Trophoblast cell (in vitro differentiated cells and primary cell): ENCODE data around the gene ABAT.

ENCODE experiments used
- DNase-seq, 2 donors: peaks; one replicate each; pipeline ENCODE4 v3.0.0-alpha.2; 2016
- H2AFZ ChIP-seq: 2 replicates; pipeline ENCODE4 v1.6.1; 2013; ENCODE audit warnings: low read length, moderate library complexity, mild to moderate bottlenecking; ENCODE audit not compliant: insufficient read depth, poor library complexity
- H2AK5ac ChIP-seq: 2 replicates; pipeline ENCODE4 v1.6.1; 2013; ENCODE audit warnings: mild to moderate bottlenecking, low read length
- H2BK120ac ChIP-seq: 2 replicates; pipeline ENCODE4 v1.6.1; 2013; ENCODE audit warnings: low read length, mild to moderate bottlenecking, moderate library complexity; ENCODE audit not compliant: insufficient read depth, poor library complexity
- H2BK12ac ChIP-seq: 2 replicates; pipeline ENCODE4 v1.6.1; 2013; ENCODE audit warnings: mild to moderate bottlenecking, low read length, moderate library complexity
- H2BK5ac ChIP-seq: 2 replicates; pipeline ENCODE4 v1.6.1; 2013; ENCODE audit warnings: low read length, low read depth, moderate library complexity, mild to moderate bottlenecking; ENCODE audit not compliant: poor library complexity
- H3K14ac ChIP-seq: 2 replicates; pipeline ENCODE4 v1.6.1; 2013; ENCODE audit warnings: mild to moderate bottlenecking, low read length
- H3K18ac ChIP-seq: 2 replicates; pipeline ENCODE4 v1.6.1; 2013; ENCODE audit warnings: mild to moderate bottlenecking, low read length
- H3K23ac ChIP-seq: 2 replicates; pipeline ENCODE4 v1.6.1; 2013; ENCODE audit warnings: low read length
- H3K27ac ChIP-seq: 2 replicates; pipeline ENCODE4 v1.5.1; 2013; ENCODE audit warnings: low read depth, mild to moderate bottlenecking, inconsistent platforms, low read length, moderate library complexity
- H3K27me3 ChIP-seq: 2 replicates; pipeline ENCODE4 v1.6.1; 2013; ENCODE audit warnings: inconsistent platforms, mild to moderate bottlenecking, low read length, moderate library complexity; ENCODE audit not compliant: insufficient read depth
- H3K36me3 ChIP-seq, 2 experiments: 1 replicate in 1 of 2; 2 replicates in 1 of 2; pipeline ENCODE4 v1.6.1; 2013; ENCODE audit warnings: low read length in 2 of 2, mild to moderate bottlenecking in 2 of 2, moderate library complexity in 1 of 2; ENCODE audit not compliant: insufficient read depth in 2 of 2, control insufficient read depth in 1 of 2
- H3K4ac ChIP-seq: 2 replicates; pipeline ENCODE4 v1.6.1; 2013; ENCODE audit warnings: low read depth, mild to moderate bottlenecking, low read length, moderate library complexity
- H3K4me1 ChIP-seq, 2 experiments: 1 replicate in 1 of 2; 2 replicates in 1 of 2; pipeline ENCODE4 v1.6.1; 2013; ENCODE audit warnings: low read length in 2 of 2, mild to moderate bottlenecking in 2 of 2, moderate library complexity in 1 of 2; ENCODE audit not compliant: insufficient read depth in 2 of 2, control insufficient read depth in 1 of 2
- H3K4me2 ChIP-seq: 2 replicates; pipeline ENCODE4 v1.6.1; 2013; ENCODE audit warnings: inconsistent platforms, mild to moderate bottlenecking, low read length, moderate library complexity
- H3K4me3 ChIP-seq: 2 replicates; pipeline ENCODE4 v1.5.1; 2013; ENCODE audit warnings: mild to moderate bottlenecking, low read depth, low read length, inconsistent platforms
- H3K79me1 ChIP-seq: one replicate; pipeline ENCODE4 v1.6.1; 2013; ENCODE audit warnings: low read length
- H3K79me2 ChIP-seq: 2 replicates; pipeline ENCODE4 v1.6.1; 2013; ENCODE audit warnings: low read length, mild to moderate bottlenecking; ENCODE audit not compliant: control insufficient read depth, insufficient read depth, poor library complexity
- H3K9ac ChIP-seq: 2 replicates; pipeline ENCODE4 v1.6.1; 2013; ENCODE audit warnings: mild to moderate bottlenecking, low read length
- H3K9me3 ChIP-seq: 2 replicates; pipeline ENCODE4 v1.6.1; 2013; ENCODE audit warnings: low read depth, mild to moderate bottlenecking, control low read depth, inconsistent platforms, low read length; ENCODE audit not compliant: insufficient read depth
- H4K12ac ChIP-seq: 2 replicates; pipeline ENCODE4 v1.6.1; 2013; ENCODE audit warnings: low read depth, mild to moderate bottlenecking, low read length, moderate library complexity
- H4K8ac ChIP-seq: 2 replicates; pipeline ENCODE4 v1.6.1; 2013; ENCODE audit warnings: low read depth, mild to moderate bottlenecking, low read length, moderate library complexity
- H4K91ac ChIP-seq: one replicate; pipeline ENCODE4 v1.6.1; 2013; ENCODE audit warnings: low read depth, mild to moderate bottlenecking, low read length, moderate library complexity
- WGBS: extraction: QIAGEN DNeasy Blood & Tissue Kit; methylation state at CpG from one replicate; pipeline ENCODE4 v1.1.7; 2013; ENCODE audit warnings: missing lambda C conversion rate; ENCODE audit not compliant: insufficient read length, insufficient coverage; ENCODE audit errors: extremely low coverage; 5-methylcytosine and 5-hydroxymethylcytosine counted together

ABAT gene

DNA sequence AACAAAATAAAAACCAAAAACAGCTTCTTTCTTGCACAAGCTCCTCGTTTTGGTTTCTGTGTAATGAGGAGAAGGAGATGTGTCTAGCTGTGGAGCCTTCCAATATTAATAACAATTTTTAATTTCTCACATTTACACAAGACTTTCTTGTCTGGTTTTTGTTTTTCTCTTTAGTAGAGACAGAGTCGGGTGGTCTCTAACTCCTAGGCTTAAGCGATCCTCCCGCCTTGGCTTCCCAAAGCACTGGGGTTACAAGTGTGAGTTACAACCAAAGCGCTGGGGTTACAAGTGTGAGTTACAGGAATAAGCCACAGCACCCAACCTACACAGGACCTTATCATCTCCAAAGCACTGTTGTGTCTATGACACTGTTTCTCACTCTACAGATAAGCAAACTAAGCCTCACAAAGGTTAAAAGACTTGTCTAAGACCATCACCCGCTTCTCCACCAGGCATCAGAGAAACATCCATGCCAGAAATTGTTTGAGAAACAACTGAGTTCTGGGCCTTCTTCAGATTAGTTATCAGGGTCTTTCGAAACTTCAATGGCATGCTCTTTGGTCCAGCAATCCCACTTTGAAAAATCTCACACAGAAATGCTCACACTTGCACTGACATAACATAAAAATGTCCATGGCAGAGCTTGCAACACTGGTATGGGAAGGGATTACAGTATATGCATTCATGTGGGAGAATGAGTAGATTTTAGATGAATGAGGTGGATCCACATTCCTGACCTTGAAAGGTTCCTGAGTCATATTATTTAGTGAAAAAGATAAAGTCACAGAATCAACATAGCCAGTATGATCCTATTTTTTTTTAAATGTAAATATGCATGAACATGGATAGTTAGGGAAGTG, 3.9 kb downstream of the ABAT start:
- H2AK5ac ChIP-seq, result no peak overlapping the region
- no peak overlapping the region for H4K8ac ChIP-seq
- H3K4me3 ChIP-seq, result no peak overlapping the region
- peaks cover 3% of the 10 kb centered on the region for H3K9me3 ChIP-seq
- WGBS, result no CpG with 5 or more reads among the region's 7 CpGs
- no peaks in the 10 kb centered on the region for H3K79me2 ChIP-seq
- H3K4me2 ChIP-seq, result no peak overlapping the region
- H3K4ac ChIP-seq, result no peak overlapping the region
- no peaks in the 10 kb centered on the region for H3K27me3 ChIP-seq
- no peaks in the 10 kb centered on the region for H3K36me3 ChIP-seq
- H3K79me1 ChIP-seq, result no peaks in the 10 kb centered on the region
- H3K4me1 ChIP-seq, result peaks cover 2% of the 10 kb centered on the region in 2 experiments
- H3K23ac ChIP-seq, result no peak overlapping the region
- no peak overlapping the region for H3K14ac ChIP-seq
- no peak overlapping the region for H4K12ac ChIP-seq
- no peak overlapping the region for H2BK5ac ChIP-seq
- H2BK120ac ChIP-seq, result no peak overlapping the region
- H2AFZ ChIP-seq, result no peak overlapping the region
- no peak overlapping the region for H2BK12ac ChIP-seq
- no peak overlapping the region for H3K27ac ChIP-seq
- DNase-seq, result peak; percentile 92 to 98
- no peak overlapping the region for H3K9ac ChIP-seq
- no peak overlapping the region for H3K18ac ChIP-seq
- H4K91ac ChIP-seq, result no peak overlapping the region

- Histone ChIP-seq H3K36me3 (no peaks in the 10 kb centered on the region), H2BK12ac (no peak overlapping the region), H3K9ac (no peak overlapping the region), H2BK120ac (no peak overlapping the region), H3K27ac (no peak overlapping the region), H3K4ac (no peak overlapping the region), H2BK5ac (no peak overlapping the region), H3K4me2 (no peak overlapping the region), H3K79me2 (no peaks in the 10 kb centered on the region), H4K91ac (no peak overlapping the region), H4K12ac (no peak overlapping the region), H2AFZ (no peak overlapping the region), H3K27me3 (no peaks in the 10 kb centered on the region), H3K4me3 (no peak overlapping the region), H3K14ac (no peak overlapping the region), H2AK5ac (no peak overlapping the region), H3K9me3 (peaks cover 3% of the 10 kb centered on the region), H3K4me1 (peaks cover 0 to 2% of the 10 kb centered on the region in 2 experiments), H4K8ac (no peak overlapping the region), H3K23ac (no peak overlapping the region), H3K79me1 (no peaks in the 10 kb centered on the region), H3K18ac (no peak overlapping the region)
- WGBS, result no CpG with 5 or more reads among the region's 2 CpGs
- peak; percentile 88 to 91 for DNase-seq
These were observed 4.7 kb downstream of the ABAT start for GRCh38 chr16:8679151-8679550.

GRCh38 chr16:8682551-8683259, 8.3 kb downstream of the ABAT start:
- no peak overlapping the region for H2BK5ac ChIP-seq
- no peak overlapping the region for H3K4me2 ChIP-seq
- no peak overlapping the region for H2AFZ ChIP-seq
- H3K4me3 ChIP-seq, result no peak overlapping the region
- H4K12ac ChIP-seq, result no peak overlapping the region
- no peak overlapping the region for H2BK12ac ChIP-seq
- H3K79me2 ChIP-seq, result no peaks in the 10 kb centered on the region
- no peak overlapping the region for H3K4ac ChIP-seq
- H3K9me3 ChIP-seq, result peaks cover 3% of the 10 kb centered on the region
- H3K9ac ChIP-seq, result no peak overlapping the region
- H3K79me1 ChIP-seq, result no peaks in the 10 kb centered on the region
- H4K91ac ChIP-seq, result no peak overlapping the region
- H3K36me3 ChIP-seq, result no peaks in the 10 kb centered on the region
- H3K23ac ChIP-seq, result no peak overlapping the region
- no peak overlapping the region for H3K18ac ChIP-seq
- WGBS, result no CpG with 5 or more reads among the region's 9 CpGs
- no peaks in the 10 kb centered on the region for H3K27me3 ChIP-seq
- H2BK120ac ChIP-seq, result no peak overlapping the region
- no peak overlapping the region for H4K8ac ChIP-seq
- H3K14ac ChIP-seq, result no peak overlapping the region
- H2AK5ac ChIP-seq, result no peak overlapping the region
- H3K27ac ChIP-seq, result no peak overlapping the region
- peak in 1 of 2 donors; percentile 33 for DNase-seq
- peaks cover 0 to 5% of the 10 kb centered on the region in 2 experiments for H3K4me1 ChIP-seq

DNA sequence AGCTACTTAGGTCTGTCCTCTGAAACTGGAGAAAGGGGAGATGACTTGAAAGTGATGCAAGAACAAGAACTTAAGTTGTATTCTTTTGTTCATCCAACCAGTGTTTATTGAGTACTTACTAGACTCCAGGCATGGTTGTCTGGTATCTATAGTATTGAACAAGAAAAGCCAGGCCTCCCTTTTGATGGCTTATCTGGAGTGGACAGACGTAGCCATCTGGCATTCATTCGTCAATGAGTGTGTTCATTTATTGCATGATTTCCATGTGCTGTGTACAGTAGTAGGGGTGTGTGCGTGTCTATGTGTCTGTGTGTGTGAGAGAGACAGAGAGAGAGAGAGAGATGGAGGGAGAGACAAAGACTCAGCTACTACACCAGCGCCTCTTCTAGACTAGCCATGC, 9.2 kb downstream of the ABAT start:
- Histone ChIP-seq H3K36me3 (no peaks in the 10 kb centered on the region), H4K12ac (no peak overlapping the region), H3K27ac (no peak overlapping the region), H3K18ac (no peak overlapping the region), H3K4me1 (peaks cover 0 to 5% of the 10 kb centered on the region in 2 experiments), H3K14ac (no peak overlapping the region), H4K91ac (no peak overlapping the region), H4K8ac (no peak overlapping the region), H2BK120ac (no peak overlapping the region), H3K27me3 (no peaks in the 10 kb centered on the region), H3K9ac (no peak overlapping the region), H3K4ac (no peak overlapping the region), H3K4me3 (no peak overlapping the region), H3K4me2 (no peak overlapping the region), H3K79me2 (no peaks in the 10 kb centered on the region), H3K79me1 (no peaks in the 10 kb centered on the region), H2BK12ac (no peak overlapping the region), H3K23ac (no peak overlapping the region), H3K9me3 (peaks cover 3% of the 10 kb centered on the region), H2AK5ac (no peak overlapping the region), H2BK5ac (no peak overlapping the region), H2AFZ (no peak overlapping the region)
- no CpG with 5 or more reads among the region's 4 CpGs for whole genome bisulfite sequencing
- DNase-seq, result no peak
